Measurements from ENCODE around the gene EFCAB11.

EFCAB11 gene

DNA sequence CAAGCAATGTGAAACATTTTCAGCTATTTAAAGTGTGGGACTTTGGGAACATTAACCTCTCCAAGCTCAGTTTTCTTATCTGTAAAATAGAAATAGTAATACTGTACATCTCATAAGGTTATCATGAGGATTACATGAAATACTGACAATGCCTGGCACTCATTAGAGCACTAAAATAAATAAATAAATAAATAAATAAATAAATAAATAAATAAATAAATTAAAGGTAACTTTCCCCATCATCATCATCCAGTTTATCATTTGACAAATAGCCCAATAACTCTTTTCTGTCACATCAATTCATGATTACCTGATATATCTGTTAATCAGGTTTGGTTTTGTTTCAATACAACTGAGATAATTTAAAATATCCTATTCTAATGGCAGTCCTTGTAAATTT, 48.5 kb downstream of the EFCAB11 start:
- no peak overlapping the region for H3K4me3 ChIP-seq (ENCODE audit: low read depth in 1 of 2, low read length in 1 of 2)
- no peak overlapping the region for H3K27ac ChIP-seq
- no peaks in the 10 kb centered on the region for H3K36me3 ChIP-seq
- no peaks in the 10 kb centered on the region for H3K4me1 ChIP-seq (ENCODE audit: control insufficient read depth in 1 of 2, insufficient read depth in 1 of 2, low read depth in 1 of 2, low read length in 1 of 2)
- no peaks in the 10 kb centered on the region for H3K9me3 ChIP-seq
- H3K27me3 ChIP-seq = no peaks in the 10 kb centered on the region
- no peak for TF ChIP-seq CTCF (IDR thresholded peaks at IDR 0.05)

DNA sequence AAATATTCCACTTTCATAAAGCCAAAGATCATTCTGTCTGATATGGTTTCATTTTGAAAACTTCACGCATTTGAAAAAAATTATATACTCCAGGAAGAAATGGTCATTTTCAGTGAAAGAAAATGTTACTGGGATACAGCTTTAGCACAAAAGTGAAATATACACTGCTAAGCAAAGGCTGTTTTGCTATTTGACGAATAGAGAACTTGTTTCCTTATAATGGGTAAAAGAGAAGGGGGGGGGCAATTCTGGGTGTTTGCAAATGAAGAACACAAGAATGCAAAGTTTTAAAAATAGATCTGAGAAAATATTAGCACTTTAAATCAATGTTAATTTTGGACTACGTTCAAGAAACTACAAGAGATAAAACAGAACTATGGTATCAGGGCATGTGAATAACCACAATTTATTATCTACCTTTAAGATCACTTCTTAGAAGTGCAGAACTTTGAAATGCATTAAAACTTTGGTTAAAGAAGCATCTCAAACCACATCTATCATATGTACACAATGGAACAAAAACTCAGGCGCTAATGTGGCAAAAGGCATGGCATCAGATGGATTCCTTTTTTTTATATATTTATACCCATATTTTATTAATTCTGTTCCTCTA, 51.1 kb downstream of the EFCAB11 start:
- TF ChIP-seq CTCF (IDR thresholded peaks at IDR 0.05) = no peak
- H3K4me1 ChIP-seq (ENCODE audit: control insufficient read depth in 1 of 2, insufficient read depth in 1 of 2, low read depth in 1 of 2, low read length in 1 of 2) = no peaks in the 10 kb centered on the region
- H3K36me3 ChIP-seq = no peaks in the 10 kb centered on the region
- no peak overlapping the region for H3K27ac ChIP-seq
- no peaks in the 10 kb centered on the region for H3K9me3 ChIP-seq
- H3K27me3 ChIP-seq = no peaks in the 10 kb centered on the region
- H3K4me3 ChIP-seq (ENCODE audit: low read depth in 1 of 2, low read length in 1 of 2) = no peak overlapping the region

DNA sequence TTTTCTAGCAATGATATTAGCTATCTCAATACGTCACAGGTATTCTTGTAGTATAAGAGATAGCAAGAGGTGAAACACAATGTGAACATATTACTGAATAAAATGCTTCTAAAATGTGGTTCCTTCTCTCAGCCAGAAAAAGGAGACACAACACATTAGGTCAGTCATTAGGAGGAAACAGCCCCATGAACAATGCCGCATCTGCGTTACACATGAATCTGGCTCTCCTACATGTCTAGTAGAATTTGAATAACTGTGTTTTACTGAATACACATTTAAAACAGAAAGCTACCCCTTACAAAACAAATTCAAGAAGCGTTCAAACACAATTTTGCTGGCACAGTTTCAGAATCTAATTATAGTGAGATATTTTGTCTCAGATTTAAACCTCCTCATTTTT, 51.6 kb downstream of the EFCAB11 start:
- Histone ChIP-seq H3K9me3 (no peaks in the 10 kb centered on the region), H3K27me3 (no peaks in the 10 kb centered on the region), H3K36me3 (no peaks in the 10 kb centered on the region), H3K4me1 (ENCODE audit: control insufficient read depth in 1 of 2, insufficient read depth in 1 of 2, low read depth in 1 of 2, low read length in 1 of 2) (no peaks in the 10 kb centered on the region), H3K27ac (no peak overlapping the region), H3K4me3 (ENCODE audit: low read depth in 1 of 2, low read length in 1 of 2) (no peak overlapping the region)
- no peak for TF ChIP-seq CTCF (IDR thresholded peaks at IDR 0.05)

DNA sequence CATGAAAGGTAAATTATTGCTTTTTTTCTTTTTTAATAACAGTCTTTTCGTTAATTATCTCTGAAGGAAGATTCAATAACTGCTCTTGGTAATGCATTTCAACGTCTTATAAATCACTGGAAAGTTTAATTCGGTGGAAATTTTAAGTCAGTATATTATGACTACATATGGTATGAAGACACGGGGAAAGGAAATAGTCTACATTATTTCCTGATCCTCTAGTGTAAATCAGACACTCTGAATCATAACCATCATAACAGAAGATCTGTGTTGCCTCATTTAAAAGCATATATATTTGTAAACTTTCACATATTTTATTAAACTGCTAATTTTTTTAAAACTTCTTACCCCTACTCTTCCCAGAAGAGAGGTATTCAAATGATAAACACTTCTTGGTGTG, 53.7 kb downstream of the EFCAB11 start:
- Histone ChIP-seq H3K27ac (no peak overlapping the region), H3K27me3 (no peaks in the 10 kb centered on the region), H3K4me3 (ENCODE audit: low read depth in 1 of 2, low read length in 1 of 2) (no peak overlapping the region), H3K36me3 (no peaks in the 10 kb centered on the region), H3K9me3 (no peaks in the 10 kb centered on the region), H3K4me1 (ENCODE audit: control insufficient read depth in 1 of 2, insufficient read depth in 1 of 2, low read depth in 1 of 2, low read length in 1 of 2) (no peaks in the 10 kb centered on the region)
- no peak for TF ChIP-seq CTCF (IDR thresholded peaks at IDR 0.05)

- no peaks in the 10 kb centered on the region for H3K4me1 ChIP-seq (ENCODE audit: control insufficient read depth in 1 of 2, insufficient read depth in 1 of 2, low read depth in 1 of 2, low read length in 1 of 2)
These were observed 54.4 kb downstream of the EFCAB11 start for GRCh38 chr14:89899917-89900663.

More at GRCh38 chr14:89899917-89900663, 54.4 kb downstream of the EFCAB11 start:
- no peaks in the 10 kb centered on the region for H3K36me3 ChIP-seq
- H3K9me3 ChIP-seq = no peaks in the 10 kb centered on the region
- no peak overlapping the region for H3K27ac ChIP-seq
- TF ChIP-seq CTCF (IDR thresholded peaks at IDR 0.05) = peak; percentile 17
- no peaks in the 10 kb centered on the region for H3K27me3 ChIP-seq
- no peak overlapping the region for H3K4me3 ChIP-seq (ENCODE audit: low read depth in 1 of 2, low read length in 1 of 2)

Measured in neutrophil (primary cell).